Hypothalamus (tissue), 51 donors: ENCODE results near the gene ICOSLG.
"Not testable (repeated sequence)": the region's sequence is repeated elsewhere in the genome, so short reads cannot be mapped to it uniquely, and the experiment has no call there.

Experiments used
- DNase-seq, 51 donors: peaks; one replicate each; lab custom pipeline; 2025; lab: John Stamatoyannopoulos, UW

Gene ICOSLG

DNA sequence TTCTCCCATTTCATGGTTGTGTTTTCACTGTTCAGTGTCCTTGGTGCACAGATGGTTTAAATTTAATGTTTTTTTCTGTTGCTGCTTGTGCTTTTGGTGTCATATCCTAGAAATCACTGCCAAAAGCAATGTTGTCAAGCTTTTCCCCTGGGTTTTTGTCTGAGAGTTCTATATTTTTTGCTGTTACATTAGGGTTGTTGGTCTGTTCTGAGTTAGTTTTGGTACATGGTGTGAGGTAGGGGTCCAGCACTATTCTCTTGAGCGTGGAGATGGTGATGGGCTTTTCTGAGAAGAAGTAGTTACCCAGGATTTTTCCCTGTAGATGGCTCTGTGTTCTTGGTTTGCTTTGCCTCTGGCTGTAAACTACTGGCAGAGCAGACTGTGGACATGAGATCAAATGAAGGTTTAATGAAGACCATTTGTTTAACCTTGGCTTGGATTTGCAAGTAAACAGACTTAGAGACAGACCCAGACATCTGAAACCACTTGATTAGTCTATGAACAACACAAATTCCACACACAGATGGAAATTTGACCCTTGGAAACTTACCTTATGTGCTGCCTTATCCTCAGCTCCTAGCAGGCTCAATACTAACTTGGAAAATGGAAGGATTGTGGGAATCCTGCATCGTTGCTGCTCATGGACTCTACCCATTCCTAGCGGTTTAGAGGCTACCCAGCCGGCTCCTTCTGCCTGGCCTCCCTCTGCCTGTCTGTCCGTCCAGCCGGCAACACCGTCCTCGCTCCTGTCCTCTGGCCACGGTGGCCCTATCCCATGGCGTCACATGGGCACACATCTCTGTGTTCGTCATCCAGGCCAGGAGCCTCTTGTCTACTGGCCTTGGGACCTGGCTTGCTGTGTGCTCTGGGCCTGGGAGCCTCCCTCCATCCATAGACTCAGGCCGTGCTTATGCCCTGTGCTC lies 50.1 kb downstream of the ICOSLG start:
- DNase-seq = not testable (repeated sequence)

DNA sequence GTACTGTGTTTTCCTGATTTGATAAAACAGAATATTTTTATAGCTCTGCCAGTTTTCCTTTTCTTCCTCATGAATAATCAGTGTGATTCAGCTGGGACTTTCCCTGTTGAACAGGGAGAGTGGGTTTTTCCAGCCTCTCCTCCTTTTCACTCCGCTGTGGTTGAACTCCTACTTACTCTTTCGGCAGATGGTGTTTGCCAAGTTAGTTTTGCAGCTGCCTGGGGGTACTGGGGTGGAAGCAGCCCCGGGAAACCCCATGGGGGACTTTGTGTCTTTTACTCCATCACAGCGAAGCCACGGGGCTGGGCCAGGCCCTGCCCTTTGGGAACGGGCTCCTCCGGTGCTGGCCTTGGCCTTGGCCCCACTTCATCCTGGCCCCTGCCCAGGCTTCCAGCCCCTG lies 55.9 kb downstream of the ICOSLG start:
- DNase-seq = not testable (repeated sequence)

DNA sequence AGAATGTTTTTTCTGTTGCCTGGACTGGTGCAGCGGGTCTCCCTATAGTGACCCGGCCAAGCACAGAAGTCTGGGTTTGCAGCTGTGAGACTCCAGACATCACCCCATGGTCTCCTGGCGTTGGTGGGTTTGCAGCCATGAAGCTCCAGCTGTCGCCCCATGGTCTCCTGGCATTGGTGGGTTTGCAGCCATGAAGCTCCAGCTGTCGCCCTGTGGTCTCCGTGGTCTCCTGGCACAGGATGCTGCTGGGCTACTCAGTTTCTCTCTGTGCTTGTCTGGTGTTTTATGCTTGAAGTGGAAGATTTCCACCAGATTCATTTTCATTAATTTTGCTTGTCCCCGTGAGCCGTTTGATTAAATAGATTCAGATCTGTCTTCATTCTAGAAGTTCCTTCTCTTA lies 58.5 kb downstream of the ICOSLG start:
- DNase-seq = not testable (repeated sequence)

DNA sequence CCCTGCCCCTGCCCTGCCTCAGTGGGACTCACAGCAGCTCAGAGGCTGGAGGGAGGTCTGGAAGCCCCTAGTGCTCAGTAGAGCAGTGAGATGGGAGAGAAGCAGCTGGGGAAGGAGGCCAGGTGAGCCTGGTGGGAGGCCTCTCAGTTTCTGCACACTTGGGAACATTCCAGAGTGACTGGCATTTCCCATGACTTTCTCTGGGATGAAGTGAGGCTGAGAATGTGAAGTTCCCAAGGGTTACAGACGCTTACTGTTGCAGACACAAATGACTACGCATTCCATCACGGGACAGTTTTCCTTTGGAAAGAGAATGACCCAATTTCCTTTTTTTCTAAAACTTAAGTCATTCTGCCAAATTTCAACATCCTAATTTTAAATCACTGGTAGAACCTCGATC lies 59.2 kb downstream of the ICOSLG start:
- not testable (repeated sequence) for DNase-seq

DNA sequence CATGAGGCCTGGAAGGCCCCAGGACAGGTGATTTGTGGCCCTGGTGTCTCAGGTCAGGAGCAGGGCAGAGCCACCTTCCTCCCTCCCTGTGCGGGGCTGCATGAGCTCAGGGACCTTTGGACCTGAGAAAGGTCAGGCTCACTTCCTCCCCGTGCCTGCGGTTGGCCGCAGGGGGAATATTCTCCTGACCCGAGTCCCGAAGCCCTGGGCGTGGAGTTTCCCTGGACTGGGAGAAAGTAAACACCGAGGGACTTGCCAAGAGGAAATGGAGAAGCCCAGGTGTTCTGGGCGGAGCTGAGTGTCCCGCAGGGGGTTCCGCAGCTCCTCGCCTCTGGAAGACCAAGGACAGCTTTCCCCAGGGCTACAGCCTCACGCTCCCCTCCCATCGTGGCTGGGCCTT lies 64.6 kb downstream of the ICOSLG start:
- DNase-seq = not testable (repeated sequence)

DNA sequence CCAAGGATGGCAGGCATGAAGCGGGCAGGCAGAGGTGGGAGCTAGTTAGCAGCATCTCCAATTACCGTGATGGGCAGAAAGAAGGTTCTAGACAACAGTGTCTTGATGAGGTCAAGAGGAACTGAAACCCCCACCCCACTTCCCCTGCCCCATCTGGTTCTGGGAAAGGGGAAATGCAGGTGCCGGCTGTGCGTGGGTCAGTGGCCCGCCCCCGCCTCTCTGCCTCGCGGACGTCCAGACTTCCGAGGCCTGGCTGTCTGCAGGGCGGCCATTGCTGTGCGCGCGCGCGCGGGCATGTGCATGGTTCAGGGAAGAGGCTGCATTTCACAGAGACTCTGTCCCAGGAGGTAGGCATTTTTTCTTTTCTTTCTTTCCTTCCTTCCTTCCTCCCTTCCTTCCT lies 65.6 kb downstream of the ICOSLG start:
- DNase-seq = not testable (repeated sequence)
